Medulla oblongata (tissue), 1 donor: ENCODE data around the gene TMEM181.
"Not testable (repeated sequence)": the region's sequence is repeated elsewhere in the genome, so short reads cannot be mapped to it uniquely, and the experiment has no call there.

Experiments
- DNase-seq: peaks from one replicate; pipeline ENCODE4 v3.0.0-alpha.2; 2015; ENCODE audit errors: extremely low spot score

TMEM181 gene

GRCh38 chr6:158559895-158560835 is at the start of gene TMEM181:
TMEM181 (plus strand) TSS chr6:158560091; CDS start chr6:158560225, 134 bp downstream.
- peak; percentile 88 for DNase-seq

GRCh38 chr6:158512809-158513208 is 47.1 kb upstream of the TMEM181 start:
- no peak for DNase-seq

- DNase-seq, result no peak
Observed at GRCh38 chr6:158514176-158514575, 45.7 kb upstream of the TMEM181 start.

DNA sequence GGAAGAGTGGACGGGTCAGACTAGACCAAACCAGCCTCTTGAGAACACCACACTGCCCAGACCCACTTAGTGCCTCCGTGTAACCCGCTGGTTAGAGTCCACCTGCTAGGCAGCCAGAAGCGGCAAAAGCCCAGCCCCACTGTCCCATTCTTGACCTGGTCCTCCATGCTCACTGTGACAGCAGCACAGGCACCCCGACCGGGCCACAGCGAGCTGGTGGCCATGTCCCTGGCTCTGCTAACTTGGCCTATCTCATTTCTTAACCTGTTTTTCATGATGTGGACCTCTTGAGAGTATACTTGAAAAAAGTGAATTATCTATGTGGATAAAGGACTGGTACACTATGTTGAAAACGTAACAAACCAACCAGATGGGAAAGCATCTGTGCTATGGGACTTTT is 44.9 kb upstream of the TMEM181 start:
- no peak for DNase-seq

DNA sequence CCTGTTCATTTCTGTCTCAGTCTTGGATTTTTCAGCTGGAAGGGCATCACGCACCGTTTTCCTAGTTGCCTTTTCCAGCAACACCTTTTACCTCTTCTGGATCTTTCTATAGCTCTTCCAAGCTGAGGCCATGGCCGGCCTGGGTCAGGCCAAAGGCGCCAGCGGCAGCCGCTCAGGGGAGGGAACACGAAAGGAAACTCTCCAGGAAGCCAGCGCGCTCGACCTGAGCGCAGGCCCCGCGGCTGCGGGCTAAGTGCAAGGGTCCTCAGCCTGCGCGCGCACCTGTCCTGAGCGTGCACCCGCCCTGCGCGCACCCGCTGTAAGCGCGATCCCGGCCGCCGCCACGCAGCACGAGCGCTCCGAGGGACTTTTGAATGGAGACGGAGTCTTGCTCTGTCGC is 43.8 kb upstream of the TMEM181 start:
- DNase-seq, result no peak

DNA sequence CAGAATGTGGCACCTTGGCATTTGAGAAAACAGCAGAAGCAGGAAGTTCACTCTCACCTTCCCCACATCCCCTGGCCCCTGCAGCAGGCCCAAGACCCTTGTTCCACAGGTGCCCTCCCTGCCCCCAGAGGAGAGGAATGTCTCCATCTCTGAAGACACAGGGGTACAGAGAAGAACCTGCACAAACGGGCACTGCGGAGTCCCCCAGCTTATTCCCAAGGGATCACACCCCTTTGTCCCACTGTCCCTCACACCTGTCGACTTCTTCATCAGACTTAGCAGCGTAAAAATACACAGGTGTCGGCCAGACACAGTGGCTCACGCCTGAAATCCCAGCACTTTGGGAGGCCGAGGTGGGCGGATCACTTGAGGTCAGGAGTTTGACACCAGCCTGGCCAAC is 42.9 kb upstream of the TMEM181 start:
- DNase-seq, result no peak

DNA sequence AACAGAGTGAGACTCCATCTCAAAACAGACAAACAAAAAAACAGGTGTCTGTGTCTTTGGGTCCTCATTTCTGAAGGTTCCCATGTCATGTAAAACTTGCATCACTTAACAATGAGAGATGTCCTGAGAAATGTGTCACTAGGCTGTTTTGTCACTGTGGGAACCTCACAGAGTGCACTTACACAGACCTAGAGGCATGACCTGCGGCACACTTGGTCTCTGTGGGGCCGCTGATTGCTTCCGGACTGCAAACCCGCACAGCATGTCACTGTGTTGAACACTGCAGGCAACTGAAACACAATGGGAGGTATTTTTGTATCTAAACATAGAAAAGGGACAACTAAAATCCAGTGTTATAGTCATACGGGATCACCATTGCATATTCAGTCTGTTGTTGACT is 42.3 kb upstream of the TMEM181 start:
- no peak for DNase-seq

GRCh38 chr6:158518191-158519127 is 41.4 kb upstream of the TMEM181 start:
- DNase-seq, result peak; percentile 85

DNA sequence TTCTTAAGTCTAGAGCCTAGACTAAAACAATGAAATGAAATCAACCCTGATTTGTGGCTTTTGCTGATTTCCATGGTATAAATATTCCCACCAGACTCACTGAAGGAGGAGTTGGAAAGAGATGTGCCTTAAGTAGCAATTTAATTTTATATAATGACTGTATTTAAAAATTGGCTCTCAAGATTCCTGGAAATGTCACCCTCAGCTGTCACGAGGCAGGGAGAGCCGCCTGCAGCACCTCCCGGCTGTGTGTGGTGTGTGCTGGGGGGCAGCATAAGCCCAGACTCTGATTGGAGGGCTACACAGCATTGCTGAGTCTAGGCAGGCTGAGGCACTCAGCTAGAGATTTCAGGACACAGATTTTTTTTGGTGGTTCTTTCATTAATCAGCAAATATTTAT is 40.6 kb upstream of the TMEM181 start:
- no peak for DNase-seq

DNA sequence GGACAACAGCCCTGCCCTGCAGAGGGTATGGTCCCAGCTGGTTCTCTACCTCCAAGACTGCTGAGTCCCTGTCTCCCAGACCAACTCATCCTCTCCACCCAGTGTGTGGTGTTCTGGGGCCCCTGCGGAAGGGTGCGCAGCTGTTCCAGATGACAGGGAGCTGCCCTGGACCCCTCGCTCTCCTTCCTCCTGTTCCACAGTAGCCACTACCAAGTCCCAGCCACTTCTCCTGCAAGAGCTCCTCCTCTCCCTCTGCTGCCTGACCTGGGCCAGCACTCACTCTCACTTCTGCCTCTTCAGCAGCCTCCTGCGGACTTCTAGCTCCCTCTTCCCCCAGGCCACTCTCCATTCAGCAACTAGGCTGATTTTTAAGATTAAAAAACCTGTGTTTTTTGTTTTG is 40.1 kb upstream of the TMEM181 start:
- no peak for DNase-seq

DNA sequence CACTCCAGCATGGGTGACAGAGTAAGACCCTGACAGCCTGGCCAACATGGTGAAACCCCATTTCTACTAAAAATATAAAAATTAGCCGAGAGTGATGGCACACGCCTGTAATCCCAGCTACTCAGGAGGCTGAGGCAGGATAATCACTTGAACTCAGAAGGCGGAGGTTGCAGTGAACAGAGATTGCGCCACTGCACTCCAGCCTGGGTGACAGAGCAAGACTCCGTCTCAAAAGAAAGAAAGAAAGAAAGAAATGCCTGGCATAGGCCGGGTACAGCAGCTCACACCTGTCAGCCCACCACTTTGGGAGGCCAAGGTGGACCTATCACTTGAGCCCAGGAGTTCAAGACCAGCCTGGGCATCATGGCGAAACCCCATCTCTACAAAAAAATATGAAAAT is 38.9 kb upstream of the TMEM181 start:
- DNase-seq, result not testable (repeated sequence)

DNA sequence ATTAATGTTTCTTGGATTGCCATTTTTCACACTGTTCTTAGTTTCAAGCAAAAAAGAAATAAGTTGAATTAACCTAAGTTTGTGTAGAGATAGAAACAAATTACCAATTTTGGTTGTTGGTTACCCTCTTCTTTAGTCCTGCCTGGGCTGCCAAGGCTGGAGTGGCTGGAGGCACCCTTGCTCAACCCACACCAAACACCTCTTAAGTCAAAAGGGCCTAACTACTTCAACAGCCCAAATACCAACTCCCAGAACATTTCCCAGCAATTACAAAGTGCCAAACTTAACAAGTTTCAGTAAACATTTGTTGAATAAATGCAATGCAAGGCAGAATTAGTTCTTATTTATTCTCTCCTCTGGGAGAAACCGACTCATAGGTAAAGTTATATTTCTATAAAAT is 38.1 kb upstream of the TMEM181 start:
- no peak for DNase-seq

GRCh38 chr6:158522616-158523015 is 37.3 kb upstream of the TMEM181 start:
- DNase-seq, result no peak

DNA sequence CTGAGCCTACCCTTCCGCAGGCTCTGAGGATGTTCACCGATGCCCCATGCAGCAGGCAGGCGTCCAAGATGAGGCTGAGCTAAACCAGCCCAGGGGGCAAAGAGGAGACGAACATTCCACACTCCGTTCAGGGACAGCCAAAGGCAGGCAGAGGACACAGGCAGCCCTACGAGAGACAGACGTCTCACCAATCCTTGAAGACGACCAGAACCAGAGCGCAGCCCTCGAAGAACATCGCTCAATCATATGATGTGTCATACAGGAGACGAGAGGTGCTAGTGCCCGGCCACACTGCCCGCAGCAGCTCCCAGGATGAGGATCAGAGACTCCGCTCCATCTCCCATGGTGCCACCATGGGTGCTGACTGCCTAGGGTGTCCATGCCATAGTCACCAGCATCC is 35.6 kb upstream of the TMEM181 start:
- DNase-seq, result no peak

- not testable (repeated sequence) for DNase-seq
Observed at GRCh38 chr6:158527858-158528257, 32.0 kb upstream of the TMEM181 start.

- DNase-seq, result no peak
Observed at GRCh38 chr6:158528826-158529225, 31.1 kb upstream of the TMEM181 start.

- no peak for DNase-seq
Observed at GRCh38 chr6:158529629-158530028, 30.3 kb upstream of the TMEM181 start.

DNA sequence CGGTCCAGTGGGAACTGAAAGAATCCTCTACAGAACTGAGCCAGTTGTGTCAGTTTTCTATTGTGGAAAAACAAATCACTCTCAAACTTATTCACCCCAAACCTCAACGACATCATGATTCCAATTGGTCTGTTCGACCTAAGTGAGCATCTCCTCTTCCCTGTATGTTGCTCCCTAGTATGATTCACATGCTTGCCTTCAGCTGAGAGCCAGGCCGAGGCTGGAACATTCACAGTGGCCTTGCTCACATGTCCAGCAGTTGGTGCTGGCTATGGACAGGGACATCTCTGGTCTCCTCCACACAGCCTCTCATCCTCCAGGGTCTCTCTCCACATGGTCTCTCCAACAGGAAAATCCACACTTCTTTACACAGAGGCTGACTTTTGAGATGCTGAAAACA is 28.3 kb upstream of the TMEM181 start:
- DNase-seq, result no peak

GRCh38 chr6:158531970-158532369 is 27.9 kb upstream of the TMEM181 start:
- DNase-seq, result no peak

GRCh38 chr6:158536084-158536890 is 23.6 kb upstream of the TMEM181 start:
- DNase-seq, result peak; percentile 45
